IMR-90 (cell line): ENCODE results near the gene L3MBTL2.

Experiments
- BHLHE40 ChIP-seq: fragments of 150-350 bp; IDR thresholded peaks from 2 replicates; pipeline ENCODE4 v1.6.1; 2016; ENCODE audit warnings: mild to moderate bottlenecking, low read depth, low read length
- CEBPB ChIP-seq: IDR thresholded peaks from 2 replicates; pipeline ENCODE4 v1.6.1; 2012; ENCODE audit warnings: low read depth, low read length, improper control_type of control experiment
- CTCF ChIP-seq: conservative IDR thresholded peaks from 2 replicates; pipeline ENCODE4 v1.5.1; 2012; ENCODE audit warnings: mild to moderate bottlenecking, low read depth, low read length, improper control_type of control experiment
- ELK1 ChIP-seq: fragments of 150-350 bp; IDR thresholded peaks from 2 replicates; pipeline ENCODE4 v1.6.1; 2016; ENCODE audit warnings: low read depth, mild to moderate bottlenecking, low read length, moderate library complexity, borderline replicate concordance
- FOS ChIP-seq: fragments of 150-350 bp; IDR thresholded peaks from 2 replicates; pipeline ENCODE4 v1.6.1; 2016; ENCODE audit warnings: low read depth, low read length
- MXI1 ChIP-seq: IDR thresholded peaks from 2 replicates; pipeline ENCODE4 v1.6.1; 2012; ENCODE audit warnings: low read depth, mild to moderate bottlenecking, low read length, moderate library complexity, borderline replicate concordance
- POLR2A ChIP-seq: IDR thresholded peaks from 2 replicates; pipeline ENCODE4 v1.6.1; 2012; ENCODE audit warnings: mild to moderate bottlenecking, low read depth, low read length
- RAD21 ChIP-seq: IDR thresholded peaks from 2 replicates; pipeline ENCODE4 v1.6.1; 2012; ENCODE audit warnings: low read length, improper control_type of control experiment
- RCOR1 ChIP-seq: IDR thresholded peaks from 2 replicates; pipeline ENCODE4 v1.6.1; 2012; ENCODE audit warnings: mild to moderate bottlenecking, low read length, improper control_type of control experiment; ENCODE audit not compliant: insufficient replicate concordance
- RFX5 ChIP-seq: IDR thresholded peaks from 2 replicates; pipeline ENCODE4 v1.8.0; 2012; ENCODE audit warnings: low read depth, mild to moderate bottlenecking, low read length, moderate library complexity
- SMC3 ChIP-seq: fragments of 150-350 bp; IDR thresholded peaks from 2 replicates; pipeline ENCODE4 v1.6.1; 2016; ENCODE audit warnings: low read depth, mild to moderate bottlenecking, antibody characterized with exemption, low read length, moderate library complexity
- TF ChIP-seq, protein P1 (sequence below): fragments of 150-350 bp; IDR thresholded peaks from 2 replicates; pipeline ENCODE4 v1.6.1; 2017; ENCODE audit warnings: mild to moderate bottlenecking, antibody characterized with exemption, low read length, low read depth

GRCh38 chr22:41226723-41227655 lies 21.9 kb downstream of the L3MBTL2 start:
- TF ChIP-seq CTCF (no peak), MXI1 (no peak), SMC3 (no peak), RFX5 (no peak), POLR2A (no peak), ELK1 (no peak), RCOR1 (no peak), BHLHE40 (no peak), CEBPB (no peak), FOS (no peak), RAD21 (no peak)
- TF ChIP-seq, protein P1, sequence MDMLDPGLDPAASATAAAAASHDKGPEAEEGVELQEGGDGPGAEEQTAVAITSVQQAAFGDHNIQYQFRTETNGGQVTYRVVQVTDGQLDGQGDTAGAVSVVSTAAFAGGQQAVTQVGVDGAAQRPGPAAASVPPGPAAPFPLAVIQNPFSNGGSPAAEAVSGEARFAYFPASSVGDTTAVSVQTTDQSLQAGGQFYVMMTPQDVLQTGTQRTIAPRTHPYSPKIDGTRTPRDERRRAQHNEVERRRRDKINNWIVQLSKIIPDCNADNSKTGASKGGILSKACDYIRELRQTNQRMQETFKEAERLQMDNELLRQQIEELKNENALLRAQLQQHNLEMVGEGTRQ: no peak
